Measurements from ENCODE around the gene HIGD2B.
"Not testable (repeated sequence)": the region's sequence is repeated elsewhere in the genome, so short reads cannot be mapped to it uniquely, and the experiment has no call there.

The HIGD2B gene

GRCh38 chr15:72685925-72686794 is at the start of gene HIGD2B, which contains the start of gene BBS4:
HIGD2B (minus strand) TSS chr15:72686182; CDS start chr15:72676374, 9,808 bp downstream.
BBS4 (plus strand) TSS chr15:72686207; CDS start chr15:72686228, 21 bp downstream.
- DNase-seq (ENCODE audit: low read depth in 3 of 3, low spot score in 1 of 3): peak; percentile 41 to 68 (median 63)

GRCh38 chr15:72735111-72735510 is 49.1 kb upstream of the HIGD2B start:
- no peak for DNase-seq (ENCODE audit: low read depth in 3 of 3, low spot score in 1 of 3)

- no peak for DNase-seq (ENCODE audit: low read depth in 3 of 3, low spot score in 1 of 3)
Observed at GRCh38 chr15:72733941-72734738, 48.2 kb upstream of the HIGD2B start.

- no peak for DNase-seq (ENCODE audit: low read depth in 3 of 3, low spot score in 1 of 3)
Observed at GRCh38 chr15:72732516-72732915, 46.5 kb upstream of the HIGD2B start.

- DNase-seq (ENCODE audit: low read depth in 3 of 3, low spot score in 1 of 3): no peak
Observed at GRCh38 chr15:72732086-72732485, 46.1 kb upstream of the HIGD2B start.

GRCh38 chr15:72728821-72729220 is 42.8 kb upstream of the HIGD2B start:
- DNase-seq (ENCODE audit: low read depth in 3 of 3, low spot score in 1 of 3): no peak

- DNase-seq (ENCODE audit: low read depth in 3 of 3, low spot score in 1 of 3): not testable (repeated sequence)
Observed at GRCh38 chr15:72728249-72728648, 42.3 kb upstream of the HIGD2B start.

GRCh38 chr15:72727154-72727553 is 41.2 kb upstream of the HIGD2B start:
- DNase-seq (ENCODE audit: low read depth in 3 of 3, low spot score in 1 of 3): no peak

GRCh38 chr15:72725851-72726250 is 39.9 kb upstream of the HIGD2B start:
- DNase-seq (ENCODE audit: low read depth in 3 of 3, low spot score in 1 of 3): not testable (repeated sequence)

GRCh38 chr15:72725446-72725845 is 39.5 kb upstream of the HIGD2B start:
- no peak for DNase-seq (ENCODE audit: low read depth in 3 of 3, low spot score in 1 of 3)

GRCh38 chr15:72724028-72724427 is 38.0 kb upstream of the HIGD2B start:
- DNase-seq (ENCODE audit: low read depth in 3 of 3, low spot score in 1 of 3): no peak

GRCh38 chr15:72722071-72722696 is 36.2 kb upstream of the HIGD2B start:
- DNase-seq (ENCODE audit: low read depth in 3 of 3, low spot score in 1 of 3): peak; percentile 19 to 53 (median 31)

GRCh38 chr15:72708551-72709303 is 22.7 kb upstream of the HIGD2B start:
- not testable (repeated sequence) for DNase-seq (ENCODE audit: low read depth in 3 of 3, low spot score in 1 of 3)

GRCh38 chr15:72706266-72706665 is 20.3 kb upstream of the HIGD2B start:
- no peak for DNase-seq (ENCODE audit: low read depth in 3 of 3, low spot score in 1 of 3)

GRCh38 chr15:72700076-72700475 is 14.1 kb upstream of the HIGD2B start:
- DNase-seq (ENCODE audit: low read depth in 3 of 3, low spot score in 1 of 3): no peak

GRCh38 chr15:72698938-72699337 is 13.0 kb upstream of the HIGD2B start:
- no peak for DNase-seq (ENCODE audit: low read depth in 3 of 3, low spot score in 1 of 3)

- DNase-seq (ENCODE audit: low read depth in 3 of 3, low spot score in 1 of 3): no peak
Observed at GRCh38 chr15:72690938-72691337, 5.0 kb upstream of the HIGD2B start.

GRCh38 chr15:72688697-72689096 is 2.7 kb upstream of the HIGD2B start:
- DNase-seq (ENCODE audit: low read depth in 3 of 3, low spot score in 1 of 3): no peak

GRCh38 chr15:72685301-72685924 is 569 bp downstream of the HIGD2B start:
- no peak for DNase-seq (ENCODE audit: low read depth in 3 of 3, low spot score in 1 of 3)

GRCh38 chr15:72682772-72683171 is 3.2 kb downstream of the HIGD2B start:
- DNase-seq (ENCODE audit: low read depth in 3 of 3, low spot score in 1 of 3): no peak
